OCI-LY7 (cell line): ENCODE data around the gene ZNF70.

Experiments
- EZH2phosphoT487 ChIP-seq: fragments of 200-600 bp; sonication (generic); IDR thresholded peaks from 2 replicates; pipeline ENCODE4 v1.6.1; 2018; ENCODE audit warnings: low read depth, borderline replicate concordance, mild to moderate bottlenecking, mixed run types, antibody characterized with exemption, low read length, moderate library complexity, mixed read lengths
- TF ChIP-seq, protein P1 (sequence below): fragments of 200-600 bp; sonication (generic); conservative IDR thresholded peaks from 2 replicates; pipeline ENCODE4 v1.5.1; 2014; ENCODE audit warnings: mild to moderate bottlenecking, antibody characterized with exemption, low read length, moderate library complexity, mixed read lengths

GRCh38 chr22:23704829-23705228 is 46.1 kb downstream of the ZNF70 start:
- TF ChIP-seq, protein P1, sequence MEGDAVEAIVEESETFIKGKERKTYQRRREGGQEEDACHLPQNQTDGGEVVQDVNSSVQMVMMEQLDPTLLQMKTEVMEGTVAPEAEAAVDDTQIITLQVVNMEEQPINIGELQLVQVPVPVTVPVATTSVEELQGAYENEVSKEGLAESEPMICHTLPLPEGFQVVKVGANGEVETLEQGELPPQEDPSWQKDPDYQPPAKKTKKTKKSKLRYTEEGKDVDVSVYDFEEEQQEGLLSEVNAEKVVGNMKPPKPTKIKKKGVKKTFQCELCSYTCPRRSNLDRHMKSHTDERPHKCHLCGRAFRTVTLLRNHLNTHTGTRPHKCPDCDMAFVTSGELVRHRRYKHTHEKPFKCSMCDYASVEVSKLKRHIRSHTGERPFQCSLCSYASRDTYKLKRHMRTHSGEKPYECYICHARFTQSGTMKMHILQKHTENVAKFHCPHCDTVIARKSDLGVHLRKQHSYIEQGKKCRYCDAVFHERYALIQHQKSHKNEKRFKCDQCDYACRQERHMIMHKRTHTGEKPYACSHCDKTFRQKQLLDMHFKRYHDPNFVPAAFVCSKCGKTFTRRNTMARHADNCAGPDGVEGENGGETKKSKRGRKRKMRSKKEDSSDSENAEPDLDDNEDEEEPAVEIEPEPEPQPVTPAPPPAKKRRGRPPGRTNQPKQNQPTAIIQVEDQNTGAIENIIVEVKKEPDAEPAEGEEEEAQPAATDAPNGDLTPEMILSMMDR, result no peak
- no peak for TF ChIP-seq EZH2phosphoT487
